Neural cell (in vitro differentiated cells): ENCODE results near the gene IYD. TPM values are rescaled to one million over a fixed set of nuclear protein-coding genes. Genes with fewer than 3 reads are reported as not detected.

Experiments
- H2AFZ ChIP-seq: fragments of 200-600, 300-800 bp; sonication (generic), shearing (Covaris generic); 2 replicates; pipeline ENCODE4 v1.6.0; 2014; ENCODE audit warnings: low read depth, mild to moderate bottlenecking, antibody characterized with exemption, low read length, moderate library complexity
- H3F3A ChIP-seq: fragments of 200-600 bp; shearing (Covaris generic); 2 replicates; pipeline ENCODE4 v1.6.1; 2016; ENCODE audit warnings: mild to moderate bottlenecking, moderate library complexity, mixed read lengths, antibody characterized with exemption, low read length; ENCODE audit not compliant: insufficient read depth, poor library complexity, severe bottlenecking
- H3K27ac ChIP-seq: fragments of 200-600, 300-800 bp; sonication (generic), shearing (Covaris generic); 2 replicates; pipeline ENCODE4 v1.5.1; 2014; ENCODE audit warnings: mild to moderate bottlenecking, low read length, moderate library complexity
- H3K27me3 ChIP-seq: fragments of 300-800, 200-600 bp; sonication (generic), shearing (Covaris generic); 2 replicates; pipeline ENCODE4 v1.6.0; 2014; ENCODE audit warnings: mild to moderate bottlenecking, low read depth, low read length, moderate library complexity; ENCODE audit not compliant: insufficient read depth
- H3K36me3 ChIP-seq: fragments of 300-800, 200-600 bp; sonication (generic), shearing (Covaris generic); 2 replicates; pipeline ENCODE4 v1.5.1; 2014; ENCODE audit warnings: mild to moderate bottlenecking, antibody characterized with exemption, low read length, moderate library complexity; ENCODE audit not compliant: insufficient read depth
- H3K4me2 ChIP-seq: fragments of 300-800, 200-600 bp; sonication (generic), shearing (Covaris generic); 2 replicates; pipeline ENCODE4 v1.6.0; 2014; ENCODE audit warnings: mild to moderate bottlenecking, low read length
- H3K4me3 ChIP-seq: fragments of 300-800, 200-600 bp; sonication (generic), shearing (Covaris generic); 2 replicates; pipeline ENCODE4 v1.5.1; 2014; ENCODE audit warnings: mild to moderate bottlenecking, low read length, moderate library complexity
- H3K79me2 ChIP-seq: fragments of 200-600 bp; shearing (Covaris generic); replicated peaks from 2 replicates; pipeline ENCODE4 v1.6.0; 2014; ENCODE audit warnings: mild to moderate bottlenecking, low read length, moderate library complexity; ENCODE audit not compliant: insufficient read depth
- H3K9ac ChIP-seq: fragments of 300-800, 200-600 bp; sonication (generic), shearing (Covaris generic); 2 replicates; pipeline ENCODE4 v1.6.1; 2016; ENCODE audit warnings: mild to moderate bottlenecking, low read length, mixed read lengths
- H3K9me2 ChIP-seq: fragments of 200-600 bp; shearing (Covaris generic); 2 replicates; pipeline ENCODE4 v1.6.1; 2016; ENCODE audit warnings: mild to moderate bottlenecking, low read length, mixed read lengths; ENCODE audit not compliant: insufficient read depth
- H3K9me3 ChIP-seq: fragments of 200-600, 300-800 bp; sonication (generic), shearing (Covaris generic); 2 replicates; pipeline ENCODE4 v1.6.1; 2016; ENCODE audit warnings: mild to moderate bottlenecking, mixed run types, low read length, moderate library complexity, mixed read lengths
- H4K20me1 ChIP-seq: fragments of 200-600 bp; shearing (Covaris generic); 2 replicates; pipeline ENCODE4 v1.6.1; 2016; ENCODE audit warnings: mild to moderate bottlenecking, mixed run types; ENCODE audit not compliant: insufficient read depth
- EP300 ChIP-seq: fragments of 450-650 bp; conservative IDR thresholded peaks from 2 replicates; pipeline ENCODE4 v1.6.1; 2014; ENCODE audit warnings: antibody characterized with exemption, mild to moderate bottlenecking, moderate library complexity; ENCODE audit not compliant: poor library complexity, severe bottlenecking
- EZH2 ChIP-seq: fragments of 200-600, 300-800 bp; shearing (Covaris generic), sonication (generic); IDR thresholded peaks from 2 replicates; pipeline ENCODE4 v1.6.1; 2014; ENCODE audit warnings: antibody characterized with exemption, low read length, borderline replicate concordance, mild to moderate bottlenecking; ENCODE audit not compliant: insufficient read depth, poor library complexity, severe bottlenecking
- MXI1 ChIP-seq: fragments of 450-650 bp; conservative IDR thresholded peaks from 2 replicates; pipeline ENCODE4 v1.6.1; 2014; ENCODE audit warnings: antibody characterized with exemption, mild to moderate bottlenecking; ENCODE audit not compliant: poor library complexity, severe bottlenecking
- POLR2AphosphoS5 ChIP-seq: IDR thresholded peaks from 2 replicates; pipeline ENCODE4 v1.6.1; 2012
- RAD21 ChIP-seq: fragments of 450-650 bp; conservative IDR thresholded peaks from 2 replicates; pipeline ENCODE4 v1.6.1; 2014; ENCODE audit warnings: antibody characterized with exemption, mild to moderate bottlenecking, moderate library complexity
- SMC3 ChIP-seq: fragments of 450-650 bp; conservative IDR thresholded peaks from 2 replicates; pipeline ENCODE4 v1.6.1; 2014; ENCODE audit warnings: antibody characterized with exemption, mild to moderate bottlenecking, moderate library complexity; ENCODE audit not compliant: poor library complexity
- TAF1 ChIP-seq: IDR thresholded peaks from 2 replicates; pipeline ENCODE4 v1.6.1; 2012; ENCODE audit warnings: low read depth
- polyA plus RNA-seq: library from polyadenylated mRNA; depleted of rRNA; stranded (reverse); fragments of >200 nt; gene quantifications from 2 replicates; pipeline ENCODE4 v1.2.3, GENCODE V29; 2014
- TF ChIP-seq, protein P1 (sequence below): IDR thresholded peaks from 2 replicates; pipeline ENCODE4 v1.6.1; 2012; ENCODE audit warnings: borderline replicate concordance
- TF ChIP-seq, protein P2 (sequence below): fragments of 450-650 bp; IDR thresholded peaks from 2 replicates; pipeline ENCODE4 v1.5.1; 2014; ENCODE audit warnings: antibody characterized with exemption, mild to moderate bottlenecking, moderate library complexity; ENCODE audit not compliant: poor library complexity, severe bottlenecking

IYD gene
- polyA plus RNA-seq, 1 donor from 2014 or later, result not detected

DNA sequence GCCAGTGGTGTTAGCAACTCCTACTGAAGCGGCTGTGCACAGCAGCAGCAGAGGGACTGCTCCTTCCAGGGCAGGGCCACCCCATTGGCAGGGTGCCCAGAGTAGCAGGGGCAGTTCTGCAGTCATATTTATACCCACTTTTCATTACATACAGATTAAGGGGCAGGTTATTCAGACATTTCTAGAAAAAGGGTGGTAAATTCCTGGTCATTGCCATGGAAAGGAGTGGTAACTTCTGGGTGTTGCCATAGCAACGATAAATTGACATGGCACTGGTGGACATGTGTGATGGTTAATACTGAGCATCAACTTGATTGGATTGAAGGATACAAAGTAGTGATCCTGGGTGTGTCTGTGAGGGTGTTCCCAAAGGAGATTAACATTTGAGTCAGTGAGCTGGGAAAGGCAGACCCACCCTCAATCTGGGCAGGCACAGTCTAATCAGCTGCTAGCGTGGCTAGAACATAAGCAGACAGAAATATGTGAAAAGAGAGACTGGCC lies 45.0 kb downstream of the IYD start:
- Histone ChIP-seq H3K9ac (no peak overlapping the region), H3K9me2 (no peaks in the 10 kb centered on the region), H3K4me2 (no peak overlapping the region), H3K27ac (no peak overlapping the region), H3K27me3 (no peaks in the 10 kb centered on the region), H3F3A (no peaks in the 10 kb centered on the region), H3K36me3 (no peaks in the 10 kb centered on the region), H2AFZ (no peak overlapping the region), H3K9me3 (no peaks in the 10 kb centered on the region), H3K4me3 (no peak overlapping the region), H4K20me1 (no peaks in the 10 kb centered on the region), H3K79me2 (no peaks in the 10 kb centered on the region)
- TF ChIP-seq, protein P1, sequence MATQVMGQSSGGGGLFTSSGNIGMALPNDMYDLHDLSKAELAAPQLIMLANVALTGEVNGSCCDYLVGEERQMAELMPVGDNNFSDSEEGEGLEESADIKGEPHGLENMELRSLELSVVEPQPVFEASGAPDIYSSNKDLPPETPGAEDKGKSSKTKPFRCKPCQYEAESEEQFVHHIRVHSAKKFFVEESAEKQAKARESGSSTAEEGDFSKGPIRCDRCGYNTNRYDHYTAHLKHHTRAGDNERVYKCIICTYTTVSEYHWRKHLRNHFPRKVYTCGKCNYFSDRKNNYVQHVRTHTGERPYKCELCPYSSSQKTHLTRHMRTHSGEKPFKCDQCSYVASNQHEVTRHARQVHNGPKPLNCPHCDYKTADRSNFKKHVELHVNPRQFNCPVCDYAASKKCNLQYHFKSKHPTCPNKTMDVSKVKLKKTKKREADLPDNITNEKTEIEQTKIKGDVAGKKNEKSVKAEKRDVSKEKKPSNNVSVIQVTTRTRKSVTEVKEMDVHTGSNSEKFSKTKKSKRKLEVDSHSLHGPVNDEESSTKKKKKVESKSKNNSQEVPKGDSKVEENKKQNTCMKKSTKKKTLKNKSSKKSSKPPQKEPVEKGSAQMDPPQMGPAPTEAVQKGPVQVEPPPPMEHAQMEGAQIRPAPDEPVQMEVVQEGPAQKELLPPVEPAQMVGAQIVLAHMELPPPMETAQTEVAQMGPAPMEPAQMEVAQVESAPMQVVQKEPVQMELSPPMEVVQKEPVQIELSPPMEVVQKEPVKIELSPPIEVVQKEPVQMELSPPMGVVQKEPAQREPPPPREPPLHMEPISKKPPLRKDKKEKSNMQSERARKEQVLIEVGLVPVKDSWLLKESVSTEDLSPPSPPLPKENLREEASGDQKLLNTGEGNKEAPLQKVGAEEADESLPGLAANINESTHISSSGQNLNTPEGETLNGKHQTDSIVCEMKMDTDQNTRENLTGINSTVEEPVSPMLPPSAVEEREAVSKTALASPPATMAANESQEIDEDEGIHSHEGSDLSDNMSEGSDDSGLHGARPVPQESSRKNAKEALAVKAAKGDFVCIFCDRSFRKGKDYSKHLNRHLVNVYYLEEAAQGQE, result no peak
- TF ChIP-seq EZH2 (no peak), TAF1 (no peak), POLR2AphosphoS5 (no peak), MXI1 (no peak), RAD21 (no peak), EP300 (no peak), SMC3 (no peak)
- TF ChIP-seq, protein P2, sequence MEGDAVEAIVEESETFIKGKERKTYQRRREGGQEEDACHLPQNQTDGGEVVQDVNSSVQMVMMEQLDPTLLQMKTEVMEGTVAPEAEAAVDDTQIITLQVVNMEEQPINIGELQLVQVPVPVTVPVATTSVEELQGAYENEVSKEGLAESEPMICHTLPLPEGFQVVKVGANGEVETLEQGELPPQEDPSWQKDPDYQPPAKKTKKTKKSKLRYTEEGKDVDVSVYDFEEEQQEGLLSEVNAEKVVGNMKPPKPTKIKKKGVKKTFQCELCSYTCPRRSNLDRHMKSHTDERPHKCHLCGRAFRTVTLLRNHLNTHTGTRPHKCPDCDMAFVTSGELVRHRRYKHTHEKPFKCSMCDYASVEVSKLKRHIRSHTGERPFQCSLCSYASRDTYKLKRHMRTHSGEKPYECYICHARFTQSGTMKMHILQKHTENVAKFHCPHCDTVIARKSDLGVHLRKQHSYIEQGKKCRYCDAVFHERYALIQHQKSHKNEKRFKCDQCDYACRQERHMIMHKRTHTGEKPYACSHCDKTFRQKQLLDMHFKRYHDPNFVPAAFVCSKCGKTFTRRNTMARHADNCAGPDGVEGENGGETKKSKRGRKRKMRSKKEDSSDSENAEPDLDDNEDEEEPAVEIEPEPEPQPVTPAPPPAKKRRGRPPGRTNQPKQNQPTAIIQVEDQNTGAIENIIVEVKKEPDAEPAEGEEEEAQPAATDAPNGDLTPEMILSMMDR, result no peak

DNA sequence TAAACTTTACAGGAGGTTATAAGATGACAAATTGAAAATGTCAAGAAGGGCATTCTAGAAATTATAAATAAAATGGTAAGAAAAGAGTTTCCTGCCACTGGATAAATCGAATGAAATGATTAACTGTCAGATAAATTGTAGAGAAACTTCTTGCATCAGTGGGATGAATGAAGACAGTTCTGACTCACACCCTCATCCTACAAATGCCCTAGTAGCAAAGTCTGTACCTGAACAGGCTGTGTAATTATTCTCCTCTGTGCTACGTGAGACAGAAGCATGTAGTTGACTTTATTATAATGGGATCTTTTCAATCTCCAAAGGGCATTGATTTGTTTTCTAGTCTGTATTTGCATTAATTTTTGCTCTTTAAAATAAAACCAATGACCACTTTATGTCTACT lies 47.3 kb downstream of the IYD start:
- no peaks in the 10 kb centered on the region for H3K27me3 ChIP-seq
- H3K9me2 ChIP-seq, result no peaks in the 10 kb centered on the region
- H3K4me2 ChIP-seq, result no peak overlapping the region
- H3K4me3 ChIP-seq, result no peak overlapping the region
- TF ChIP-seq SMC3 (no peak), POLR2AphosphoS5 (no peak), EP300 (no peak), EZH2 (no peak), RAD21 (no peak), MXI1 (no peak)
- TF ChIP-seq, protein P2, result no peak
- TF ChIP-seq, protein P1, result no peak
- no peaks in the 10 kb centered on the region for H3K36me3 ChIP-seq
- H3K9ac ChIP-seq, result no peak overlapping the region
- H3K27ac ChIP-seq, result no peak overlapping the region
- H3K79me2 ChIP-seq, result no peaks in the 10 kb centered on the region
- H3K9me3 ChIP-seq, result no peaks in the 10 kb centered on the region
- H3F3A ChIP-seq, result no peaks in the 10 kb centered on the region
- H4K20me1 ChIP-seq, result no peaks in the 10 kb centered on the region
- no peak overlapping the region for H2AFZ ChIP-seq
